ENCODE measurements around the gene SORCS1.

DNA sequence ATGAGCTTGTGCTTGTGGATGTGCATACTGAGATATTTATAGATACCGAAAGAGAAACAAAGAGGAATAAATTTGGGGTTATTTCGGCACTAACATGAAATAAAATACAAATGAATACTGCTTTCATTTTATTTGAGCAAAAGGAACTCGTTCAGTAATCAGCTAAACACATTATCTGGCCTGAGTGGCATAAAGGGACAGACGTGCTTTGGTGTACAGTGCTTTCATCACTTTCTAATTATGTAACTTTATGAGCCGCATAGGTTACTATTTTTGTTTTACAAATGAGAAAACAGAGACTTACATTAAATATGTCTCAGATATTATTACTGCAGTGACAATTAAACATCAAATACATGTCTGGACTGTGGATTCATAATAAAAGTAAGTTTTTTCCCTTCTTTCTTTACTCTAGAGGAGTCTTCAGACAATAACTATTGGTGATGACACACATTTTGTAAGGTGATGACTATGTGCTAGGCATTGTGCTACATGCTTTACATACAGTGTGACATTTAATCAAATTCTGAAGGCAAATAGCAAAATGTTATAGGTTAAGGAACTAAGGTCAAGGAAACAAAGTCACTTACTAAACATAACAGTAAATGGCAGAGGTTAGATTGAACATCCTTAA is 503.3 kb downstream of the SORCS1 start:
- TF ChIP-seq HDGF (IDR thresholded peaks at IDR 0.05; ENCODE audit: borderline replicate concordance) (no peak), NFRKB (IDR thresholded peaks at IDR 0.05) (no peak), SP1 (IDR thresholded peaks at IDR 0.05) (no peak), FOXM1 (IDR thresholded peaks at IDR 0.05; ENCODE audit: borderline replicate concordance) (no peak), BHLHE40 (IDR thresholded peaks at IDR 0.05; ENCODE audit: borderline replicate concordance) (no peak), SUZ12 (IDR thresholded peaks at IDR 0.05) (no peak), ELF4 (IDR thresholded peaks at IDR 0.05) (no peak), ARNT (IDR thresholded peaks at IDR 0.05) (no peak), FOXA1 (IDR thresholded peaks at IDR 0.05) (no peak), TARDBP (IDR thresholded peaks at IDR 0.05) (no peak), ZNF384 (IDR thresholded peaks at IDR 0.05) (no peak), FOXK2 (IDR thresholded peaks at IDR 0.05) (no peak), L3MBTL2 (conservative IDR thresholded peaks at IDR 0.05) (no peak)

Data from HEK293T (cell line).